GM20000 (cell line): Measurements from ENCODE around the gene CACNA2D2.

ENCODE experiments used
- DNase-seq: peaks from one replicate; pipeline ENCODE4 v3.0.0; 2012; ENCODE audit warnings: low spot score
- CTCF ChIP-seq: IDR thresholded peaks from 2 replicates; pipeline ENCODE4 v1.5.1; 2012; ENCODE audit warnings: mild to moderate bottlenecking, control low read depth; ENCODE audit errors: extremely low read depth, missing control alignments

The CACNA2D2 gene

GRCh38 chr3:50457988-50458387 is 45.4 kb downstream of the CACNA2D2 start:
- no peak for TF ChIP-seq CTCF
- DNase-seq = no peak

GRCh38 chr3:50455161-50456018 is 48.0 kb downstream of the CACNA2D2 start:
- no peak for TF ChIP-seq CTCF
- no peak for DNase-seq

GRCh38 chr3:50454481-50455070 is 48.9 kb downstream of the CACNA2D2 start:
- DNase-seq = no peak
- TF ChIP-seq CTCF = no peak

- no peak for DNase-seq
- no peak for TF ChIP-seq CTCF
These were observed 49.5 kb downstream of the CACNA2D2 start for GRCh38 chr3:50453907-50454306.

- no peak for DNase-seq
- no peak for TF ChIP-seq CTCF
These were observed 53.1 kb downstream of the CACNA2D2 start for GRCh38 chr3:50450209-50450921.

GRCh38 chr3:50448752-50449539 is 54.5 kb downstream of the CACNA2D2 start:
- TF ChIP-seq CTCF = no peak
- DNase-seq = no peak
